GM04504 (cell line): Measurements from ENCODE around the gene IGFALS.

Experiments used
- DNase-seq: peaks from one replicate; pipeline ENCODE4 v3.0.0-alpha.2; 2012; ENCODE audit warnings: low read depth

Gene IGFALS

GRCh38 chr16:1743376-1744337 lies 49.8 kb downstream of the IGFALS start:
- no peak for DNase-seq

GRCh38 chr16:1741553-1742165 lies 51.8 kb downstream of the IGFALS start:
- DNase-seq = no peak

- DNase-seq = no peak
Observed at GRCh38 chr16:1740781-1741490, 52.6 kb downstream of the IGFALS start.
